H1 (cell line): Measurements from ENCODE around the gene LAMC3. TPM values are rescaled to one million over a fixed set of nuclear protein-coding genes. Genes with fewer than 3 reads are reported as not detected.

Experiments
- CTCF ChIA-PET: fragments of 300-600 bp; sonication (Branson Sonifier 250); formaldehyde crosslinking; loops from one replicate; lab custom pipeline; 2021; ENCODE audit not compliant: partially characterized antibody; lab: Charles Lee
- POLR2A ChIA-PET: fragments of 300-600 bp; sonication (Branson Sonifier 250); formaldehyde crosslinking; loops from one replicate; lab custom pipeline; 2021; ENCODE audit warnings: inconsistent platforms; ENCODE audit not compliant: partially characterized antibody; lab: Charles Lee
- DNase-seq, 2 experiments: peaks; one replicate each; pipeline versions ENCODE4 v3.0.0 to v3.0.0-alpha.2; 2010 to 2022; ENCODE audit warnings: low spot score in 2 of 2, low read depth in 1 of 2, mixed read lengths in 1 of 2
- FAIRE-seq: peaks from 2 replicates; lab custom pipeline; 2011; peaks lifted over from hg19 to GRCh38; lab: Jason Lieb, UNC
- H2AFZ ChIP-seq: 2 replicates; pipeline ENCODE4 v1.8.1; 2012; ENCODE audit warnings: low read length, inconsistent platforms
- H2AK5ac ChIP-seq: 2 replicates; pipeline ENCODE4 v1.6.1; 2013; ENCODE audit warnings: low read depth, low read length
- H2BK120ac ChIP-seq: replicated peaks from 2 replicates; pipeline ENCODE3; 2013; ENCODE audit warnings: low read depth, low read length, inconsistent platforms
- H2BK12ac ChIP-seq: 2 replicates; pipeline ENCODE4 v1.6.1; 2013; ENCODE audit warnings: low read depth, low read length
- H2BK15ac ChIP-seq: 2 replicates; pipeline ENCODE4 v1.6.1; 2013; ENCODE audit warnings: low read length
- H2BK20ac ChIP-seq: 2 replicates; pipeline ENCODE4 v1.6.1; 2013; ENCODE audit warnings: low read length
- H2BK5ac ChIP-seq: 2 replicates; pipeline ENCODE4 v1.6.1; 2013; ENCODE audit warnings: low read depth, low read length
- H3K14ac ChIP-seq: 2 replicates; pipeline ENCODE4 v1.6.1; 2013; ENCODE audit warnings: inconsistent platforms; ENCODE audit not compliant: insufficient read length
- H3K18ac ChIP-seq: 2 replicates; pipeline ENCODE4 v1.6.1; 2013; ENCODE audit warnings: low read length; ENCODE audit errors: extremely low read depth
- H3K23ac ChIP-seq: 2 replicates; pipeline ENCODE4 v1.6.1; 2013; ENCODE audit warnings: inconsistent platforms; ENCODE audit not compliant: insufficient read length
- H3K23me2 ChIP-seq: 2 replicates; pipeline ENCODE4 v1.6.1; 2013; ENCODE audit warnings: low read depth, low read length
- H3K27ac ChIP-seq: 2 replicates; pipeline ENCODE4 v1.6.1; 2011; ENCODE audit warnings: low read depth, low read length, inconsistent platforms
- H3K27me3 ChIP-seq, 4 experiments: replicated peaks in 1 of 4; 1 replicate in 1 of 4; 2 replicates in 3 of 4; pipeline versions ENCODE4 v1.6.1 to v1.8.1; 2011 to 2013; ENCODE audit warnings: low read length in 3 of 4, mild to moderate bottlenecking in 3 of 4, inconsistent platforms in 2 of 4, mixed read lengths in 2 of 4, moderate library complexity in 1 of 4; ENCODE audit not compliant: control insufficient read depth in 3 of 4, insufficient read depth in 3 of 4; ENCODE audit errors: extremely low read depth in 1 of 4
- H3K36me3 ChIP-seq, 4 experiments: 2 replicates each; pipeline versions ENCODE4 v1.6.1 to v1.8.1; 2011 to 2013; ENCODE audit warnings: mild to moderate bottlenecking in 4 of 4, low read length in 3 of 4, moderate library complexity in 2 of 4, control low read depth in 1 of 4, inconsistent platforms in 1 of 4; ENCODE audit not compliant: insufficient read depth in 4 of 4, control insufficient read depth in 2 of 4
- H3K4ac ChIP-seq: replicated peaks from 2 replicates; pipeline ENCODE3; 2013; ENCODE audit warnings: low read length, low read depth, mixed read lengths, inconsistent platforms; ENCODE audit not compliant: insufficient read length
- H3K4me1 ChIP-seq, 4 experiments: replicated peaks in 1 of 4; 1 replicate in 1 of 4; 2 replicates in 3 of 4; pipeline versions ENCODE4 v1.6.1 to v1.8.1; 2011 to 2013; ENCODE audit warnings: low read length in 3 of 4, inconsistent platforms in 2 of 4, mixed read lengths in 1 of 4; ENCODE audit not compliant: insufficient read depth in 4 of 4, control insufficient read depth in 3 of 4
- H3K4me2 ChIP-seq, 2 experiments: 2 replicates each; pipeline versions ENCODE4 v1.6.1 to v1.8.1; 2011 to 2013; ENCODE audit warnings: low read depth in 2 of 2, low read length in 2 of 2, control low read depth in 1 of 2, inconsistent platforms in 1 of 2, mild to moderate bottlenecking in 1 of 2; ENCODE audit not compliant: insufficient read depth in 1 of 2
- H3K4me3 ChIP-seq, 4 experiments: fragments of 200-600, 300-600 bp in 1 of 4; sonication (generic), shearing (Covaris generic), sonication (Bioruptor Twin) in 1 of 4; 2 replicates each; pipeline versions ENCODE4 v1.5.1 to v1.8.1; 2011 to 2016; ENCODE audit warnings: low read length in 4 of 4, low read depth in 3 of 4, control low read depth in 2 of 4, inconsistent platforms in 2 of 4, mild to moderate bottlenecking in 2 of 4, mixed read lengths in 1 of 4, moderate library complexity in 1 of 4; ENCODE audit not compliant: insufficient read depth in 2 of 4; ENCODE audit errors: extremely low read depth in 1 of 4
- H3K56ac ChIP-seq: replicated peaks from 2 replicates; pipeline ENCODE3; 2013; ENCODE audit warnings: low read depth, mild to moderate bottlenecking, mixed read lengths, low read length, inconsistent platforms; ENCODE audit not compliant: insufficient read length
- H3K79me1 ChIP-seq: 2 replicates; pipeline ENCODE4 v1.6.1; 2013; ENCODE audit warnings: low read depth, low read length, control low read depth
- H3K79me2 ChIP-seq, 2 experiments: 2 replicates each; pipeline versions ENCODE4 v1.6.1 to v1.8.1; 2012 to 2013; ENCODE audit warnings: low read length in 2 of 2, mild to moderate bottlenecking in 2 of 2, inconsistent platforms in 1 of 2; ENCODE audit not compliant: insufficient read depth in 2 of 2, control insufficient read depth in 1 of 2
- H3K9ac ChIP-seq, 4 experiments: replicated peaks in 1 of 4; 1 replicate in 1 of 4; 2 replicates in 3 of 4; pipeline versions ENCODE4 v1.6.1 to v1.8.1; 2011 to 2013; ENCODE audit warnings: low read depth in 3 of 4, low read length in 3 of 4, control low read depth in 2 of 4, mild to moderate bottlenecking in 2 of 4, moderate library complexity in 2 of 4, inconsistent platforms in 1 of 4; ENCODE audit errors: extremely low read depth in 1 of 4
- H3K9me3 ChIP-seq, 2 experiments: 2 replicates each; pipeline versions ENCODE4 v1.6.1 to v1.8.1; 2012 to 2013; ENCODE audit warnings: mild to moderate bottlenecking in 2 of 2, moderate library complexity in 2 of 2, control low read depth in 1 of 2, inconsistent platforms in 1 of 2, low read depth in 1 of 2, low read length in 1 of 2, mixed read lengths in 1 of 2; ENCODE audit not compliant: insufficient read depth in 2 of 2
- H4K20me1 ChIP-seq, 2 experiments: replicated peaks in 1 of 2; 2 replicates each; pipeline versions ENCODE3 to v1.8.1; 2011 to 2013; ENCODE audit warnings: inconsistent platforms in 2 of 2, low read length in 2 of 2, mild to moderate bottlenecking in 1 of 2; ENCODE audit not compliant: insufficient read depth in 2 of 2, control insufficient read depth in 1 of 2
- H4K5ac ChIP-seq: 2 replicates; pipeline ENCODE4 v1.6.1; 2013; ENCODE audit warnings: low read length, low read depth, mixed read lengths, inconsistent platforms; ENCODE audit not compliant: insufficient read length
- H4K8ac ChIP-seq: 2 replicates; pipeline ENCODE4 v1.8.0; 2013; ENCODE audit warnings: mild to moderate bottlenecking, moderate library complexity, low read length, inconsistent platforms; ENCODE audit not compliant: insufficient read depth; ENCODE audit errors: extremely low read depth
- H4K91ac ChIP-seq: replicated peaks from 2 replicates; pipeline ENCODE3; 2013; ENCODE audit warnings: low read length, mixed read lengths, inconsistent platforms; ENCODE audit not compliant: insufficient read length
- CBX5 ChIP-seq: fragments of 300-800, 300-1000 bp; sonication (generic); IDR thresholded peaks from 2 replicates; pipeline ENCODE4 v1.7.1; 2016; ENCODE audit warnings: antibody characterized with exemption, low read length, low read depth
- SRF ChIP-seq: IDR thresholded peaks from 2 replicates; pipeline ENCODE4 v1.6.1; 2011; ENCODE audit warnings: mild to moderate bottlenecking, low read depth, low read length, moderate library complexity
- TEAD4 ChIP-seq: IDR thresholded peaks from 2 replicates; pipeline ENCODE4 v1.6.1; 2012; ENCODE audit warnings: low read depth, low read length, inconsistent platforms, mixed read lengths
- WGBS, 2 experiments: shearing (Covaris generic) in 1 of 2; methylation state at CpG; one replicate each; pipeline versions ENCODE4 v1.1.6 to v1.1.7; 2013 to 2015; ENCODE audit warnings: low lambda C conversion rate in 2 of 2, mixed read lengths in 2 of 2, inconsistent platforms in 1 of 2, low coverage in 1 of 2, missing lambda C conversion rate in 1 of 2; ENCODE audit not compliant: insufficient replicate concordance in 2 of 2, insufficient coverage in 1 of 2, insufficient read length in 1 of 2; ENCODE audit errors: extremely low coverage in 1 of 2, missing lambda C conversion rate in 1 of 2; 5-methylcytosine and 5-hydroxymethylcytosine counted together
- polyA plus RNA-seq, 7 experiments: library from polyadenylated mRNA; depleted of rRNA in 3 of 7; stranded (reverse) in 5 of 7; unstranded in 2 of 7; fragments of >200 nt in 5 of 7; fragments of 200-250 nt in 2 of 7; gene quantifications; 1 replicate in 5 of 7; 2 replicates in 1 of 7; 4 replicates in 1 of 7; pipeline versions ENCODE4 v1.2.1 to v1.2.3, GENCODE V29; 2011 to 2013; ENCODE audit warnings: missing spikeins in 2 of 7, mixed read lengths in 2 of 7
- total RNA-seq: library from RNA; stranded (reverse); fragmentation: NEBNext Ultra II Directional; extraction: Animal tissue kit (Norgen Biotek cat#: 25700); gene quantifications from 2 replicates; pipeline ENCODE4 v1.2.1, GENCODE V29; 2021

LAMC3 gene
- total and polyA plus RNA-seq, 2 of the 8 experiments (the other 6 are each of a cell fraction or from before 2014, with no cell fraction given), result 9.3 to 12.3 TPM

- Histone ChIP-seq H3K4me1 (peaks cover 3 to 15% (median 9%) of the 10 kb centered on the region in 4 experiments; a peak in 5 of 7 replicates), H3K4me2 (no peak overlapping the region), H3K27me3 (no peaks in the 10 kb centered on the region), H3K14ac (no peak overlapping the region), H3K23ac (no peak overlapping the region), H2BK15ac (no peak overlapping the region), H4K5ac (no peak overlapping the region), H2AK5ac (no peak overlapping the region), H4K8ac (0 out of 2 replicates have a peak overlapping the region, but pooled peaks have one; percentile 53), H3K36me3 (no peaks in the 10 kb centered on the region), H3K9me3 (no peaks in the 10 kb centered on the region), H2BK5ac (no peak overlapping the region), H3K79me2 (no peaks in the 10 kb centered on the region), H2BK120ac (no peak overlapping the region), H3K27ac (no peak overlapping the region), H4K91ac (no peak overlapping the region), H2BK20ac (no peak overlapping the region), H2BK12ac (peak overlapping the region; percentile 68; the same call in 1 of the 2 replicates), H3K56ac (no peak overlapping the region), H3K79me1 (no peaks in the 10 kb centered on the region), H3K4me3 (no peak overlapping the region), H3K18ac (peak overlapping the region; percentile 19; the same call in 1 of the 2 replicates), H3K4ac (no peak overlapping the region), H4K20me1 (peaks cover 0 to 2% of the 10 kb centered on the region in 2 experiments), H3K9ac (no peak overlapping the region), H3K23me2 (no peaks in the 10 kb centered on the region), H2AFZ (no peak overlapping the region)
- TF ChIP-seq TEAD4 (no peak), CBX5 (no peak), SRF (no peak)
- ChIA-PET CTCF (interaction anchor here (1.3 to 1.6 kb wide), 2 partner anchors 14 to 120 kb away, joined by 4 to 9 read pairs; no protein-coding TSS in a partner anchor), POLR2A (no interaction called here)
- WGBS, 2 experiments, result 80% methylated on average over 19 of the region's 22 CpGs; no CpG with 5 or more reads in 1 of the 2 experiments
- DNase-seq (peak in 1 of 2 experiments; percentile 47), FAIRE-seq (no peak)
Observed at GRCh38 chr9:130989891-130990290, 19.1 kb upstream of the LAMC3 start.
